Loucy (cell line): ENCODE results near the gene FOXG1.

Source experiments
- CTCF ChIP-seq: fragments of 200-600 bp; sonication (generic); conservative IDR thresholded peaks from 2 replicates; pipeline ENCODE4 v1.5.1; 2014; ENCODE audit warnings: mild to moderate bottlenecking, antibody characterized with exemption, low read length
- EZH2phosphoT487 ChIP-seq: fragments of 200-600 bp; IDR thresholded peaks from 2 replicates; pipeline ENCODE4 v1.6.1; 2018; ENCODE audit warnings: antibody characterized with exemption, mild to moderate bottlenecking, moderate library complexity, borderline replicate concordance

GRCh38 chr14:28751467-28752058 lies 15.0 kb upstream of the FOXG1 start:
- TF ChIP-seq CTCF: peak; percentile 71
- TF ChIP-seq EZH2phosphoT487: no peak
